NCI-H524 (cell line): ENCODE data around the gene IQCB1.
A peak's percentile ranks its signal among the peaks of the same experiment; 100 is the strongest.
"Not testable (repeated sequence)": the region's sequence is repeated elsewhere in the genome, so short reads cannot be mapped to it uniquely, and the experiment has no call there.

Experiments
- DNase-seq, 2 experiments: peaks; one replicate each; lab custom pipeline; 2025; lab: John Stamatoyannopoulos, UW

The IQCB1 gene

DNA sequence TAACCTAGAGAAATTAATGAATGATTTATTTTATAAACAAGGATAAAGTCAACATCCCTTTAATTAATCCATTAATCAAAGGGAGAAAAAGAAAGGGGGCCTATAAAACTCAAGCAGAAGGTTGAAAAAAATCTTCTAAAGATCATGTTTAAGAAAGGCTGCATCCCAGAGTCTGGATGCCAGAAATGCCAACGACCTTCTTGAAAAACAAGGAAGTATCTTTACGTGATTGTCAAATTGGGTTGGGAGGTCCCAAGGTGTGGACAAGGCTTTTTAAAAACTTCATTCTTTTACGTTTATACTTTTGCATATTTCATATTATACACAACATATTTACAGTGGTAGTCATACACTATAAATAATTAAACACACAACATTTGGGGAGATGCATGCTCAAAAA, 86.9 kb downstream of the IQCB1 start:
- no peak for DNase-seq

GRCh38 chr3:121743106-121743505, 91.8 kb downstream of the IQCB1 start:
- not testable (repeated sequence) for DNase-seq

DNA sequence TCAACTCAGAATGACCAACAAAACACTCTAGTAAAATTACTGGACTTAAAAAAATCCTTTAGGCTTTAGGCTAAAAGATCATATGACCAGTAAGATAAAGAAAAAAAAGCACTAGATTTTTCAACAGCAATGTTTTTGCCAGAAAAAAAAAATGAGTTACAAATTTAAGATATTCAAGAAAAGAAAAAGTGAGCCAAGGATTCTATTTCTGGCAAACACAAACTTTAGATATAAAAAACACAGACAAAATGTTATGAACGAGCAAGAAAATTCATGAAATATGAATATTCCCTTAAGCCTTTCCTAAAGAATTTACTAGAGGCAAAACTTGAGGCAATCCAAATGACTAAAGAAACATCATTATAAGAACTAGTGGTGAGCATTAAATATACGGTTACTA, 94.0 kb downstream of the IQCB1 start:
- no peak for DNase-seq

- DNase-seq: no peak
Observed at GRCh38 chr3:121739902-121740301, 95.0 kb downstream of the IQCB1 start.

DNA sequence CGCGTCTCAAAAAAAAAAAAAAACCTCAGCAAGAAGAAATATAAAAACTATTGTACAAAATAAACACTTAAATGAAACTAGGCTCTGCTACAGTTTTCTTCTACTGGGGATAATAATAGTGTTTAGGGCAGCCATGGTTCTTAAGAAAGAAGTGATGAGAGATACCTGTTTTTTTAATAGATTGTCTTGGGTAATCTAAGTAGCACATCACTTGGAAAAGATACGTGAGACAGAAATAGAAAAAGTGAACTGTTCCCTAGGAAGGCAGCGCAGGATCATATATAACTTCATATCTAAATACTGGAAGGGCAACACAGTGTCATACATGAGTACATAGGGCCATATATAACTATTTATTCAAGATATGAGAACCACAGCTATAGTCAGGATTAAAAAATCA, 97.2 kb downstream of the IQCB1 start:
- DNase-seq: no peak

DNA sequence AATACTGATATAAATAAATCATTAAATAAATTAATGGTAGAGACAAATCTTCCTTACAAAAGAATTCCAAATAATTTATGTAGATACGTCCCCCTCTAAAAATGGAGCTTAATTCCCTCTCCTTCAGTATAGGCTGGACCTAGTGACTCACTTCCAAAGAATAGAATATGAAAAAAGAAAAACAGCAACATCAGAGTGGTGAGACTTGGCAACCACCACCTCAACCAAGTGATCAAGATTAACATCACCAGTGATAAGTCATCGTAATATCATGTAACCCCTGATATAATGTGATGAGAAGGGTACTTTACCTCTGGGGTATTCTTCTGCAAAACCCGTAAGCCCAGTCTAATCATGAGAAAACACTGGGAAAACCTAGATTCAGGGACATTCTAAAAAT, 98.7 kb downstream of the IQCB1 start:
- no peak for DNase-seq

- DNase-seq: no peak
Observed at GRCh38 chr3:121735047-121735696, 99.7 kb downstream of the IQCB1 start.

DNA sequence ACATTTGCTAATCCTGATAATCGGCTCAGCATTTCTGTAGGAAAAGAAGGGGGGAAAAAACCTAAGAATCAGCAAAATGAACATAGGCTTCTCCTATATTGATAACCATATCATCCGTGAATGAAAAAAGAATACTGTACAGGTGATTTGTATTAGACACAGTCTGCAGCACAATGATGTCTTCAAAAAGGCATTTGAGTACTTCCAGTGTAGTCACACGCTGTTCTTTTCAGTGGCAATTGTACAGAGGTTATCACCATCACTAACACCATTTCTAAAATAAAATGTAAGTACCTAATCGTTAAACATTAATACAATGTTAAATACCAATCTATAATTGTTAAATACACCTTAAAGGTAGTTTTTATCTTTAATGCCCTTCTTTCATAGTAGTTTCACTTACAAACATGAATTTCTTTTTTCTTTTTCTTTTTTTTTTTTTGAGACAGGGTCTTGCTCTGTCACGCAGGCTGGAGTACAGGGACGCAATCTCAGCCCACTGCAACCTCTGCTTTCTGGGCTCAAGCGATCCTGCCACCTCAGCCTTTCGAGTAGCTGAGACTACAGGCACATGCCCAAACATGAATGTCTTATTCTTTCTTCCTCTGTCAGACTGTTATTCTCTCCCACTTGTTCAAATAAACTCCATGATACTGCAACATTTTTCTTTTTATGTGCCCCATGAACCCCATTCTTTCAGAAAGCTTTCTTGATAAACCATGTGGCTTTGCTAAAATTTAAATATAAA, 103.7 kb downstream of the IQCB1 start:
- DNase-seq: peak in 1 of 2 experiments; percentile 6

DNA sequence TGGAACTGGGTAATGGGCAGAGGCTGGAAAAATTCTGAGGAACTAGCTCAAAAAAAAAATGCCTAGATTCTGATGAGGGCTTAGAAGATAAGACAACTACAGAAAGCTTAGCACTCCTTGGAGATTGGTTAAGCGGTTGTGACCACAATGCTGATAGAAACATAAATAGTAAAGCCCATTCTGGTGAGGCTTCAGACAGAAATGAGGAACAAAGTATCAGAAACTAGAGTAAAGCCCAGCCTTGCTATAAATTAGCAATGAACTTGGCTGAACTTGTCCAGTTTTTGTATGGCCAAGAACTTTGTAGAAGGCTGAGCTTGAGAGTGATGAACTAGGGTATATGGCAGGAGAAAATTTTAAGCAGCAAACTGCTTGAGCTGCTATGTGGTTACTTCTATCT, 110.7 kb downstream of the IQCB1 start:
- no peak for DNase-seq

DNA sequence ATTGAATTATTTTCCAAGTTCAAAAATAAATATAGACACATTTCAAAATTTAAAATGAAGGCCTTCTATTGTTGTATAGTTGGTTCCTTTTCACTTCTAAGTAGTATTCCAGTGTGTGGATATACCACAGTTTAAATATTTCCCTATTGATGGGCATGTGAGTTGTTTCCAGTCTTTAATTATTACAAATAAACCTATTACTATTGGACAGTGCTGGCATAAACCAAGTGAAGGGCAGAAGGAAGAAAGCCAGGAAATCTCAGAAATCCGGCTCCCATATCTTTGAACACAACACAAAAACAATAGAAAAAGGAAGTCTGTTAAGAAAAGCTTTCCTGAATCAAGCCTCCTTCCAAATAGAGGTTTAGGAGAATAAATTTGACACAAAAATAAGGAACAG, 111.4 kb downstream of the IQCB1 start:
- DNase-seq: no peak

- no peak for DNase-seq
Observed at GRCh38 chr3:121722411-121722810, 112.4 kb downstream of the IQCB1 start.

DNA sequence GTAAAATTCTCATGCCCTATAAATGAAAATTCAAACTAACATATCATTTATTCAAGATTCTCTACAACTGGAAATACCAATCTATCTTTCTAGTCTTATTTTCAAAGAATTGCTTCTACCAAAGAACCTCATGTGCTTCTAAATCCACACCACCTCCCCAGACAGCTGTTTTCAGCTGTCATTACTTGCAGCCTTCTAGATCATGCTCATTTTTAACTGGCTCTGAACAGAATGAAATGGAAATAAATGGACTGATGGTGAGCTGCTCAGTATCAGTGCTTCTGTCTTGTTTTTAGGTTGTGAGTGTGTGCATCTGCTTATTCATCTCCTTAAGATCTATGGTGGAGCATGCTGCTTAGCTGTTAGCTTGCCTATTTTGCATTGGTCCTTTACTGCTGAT, 114.7 kb downstream of the IQCB1 start:
- DNase-seq: no peak
